ENCODE measurements around the gene PLPPR1.

DNA sequence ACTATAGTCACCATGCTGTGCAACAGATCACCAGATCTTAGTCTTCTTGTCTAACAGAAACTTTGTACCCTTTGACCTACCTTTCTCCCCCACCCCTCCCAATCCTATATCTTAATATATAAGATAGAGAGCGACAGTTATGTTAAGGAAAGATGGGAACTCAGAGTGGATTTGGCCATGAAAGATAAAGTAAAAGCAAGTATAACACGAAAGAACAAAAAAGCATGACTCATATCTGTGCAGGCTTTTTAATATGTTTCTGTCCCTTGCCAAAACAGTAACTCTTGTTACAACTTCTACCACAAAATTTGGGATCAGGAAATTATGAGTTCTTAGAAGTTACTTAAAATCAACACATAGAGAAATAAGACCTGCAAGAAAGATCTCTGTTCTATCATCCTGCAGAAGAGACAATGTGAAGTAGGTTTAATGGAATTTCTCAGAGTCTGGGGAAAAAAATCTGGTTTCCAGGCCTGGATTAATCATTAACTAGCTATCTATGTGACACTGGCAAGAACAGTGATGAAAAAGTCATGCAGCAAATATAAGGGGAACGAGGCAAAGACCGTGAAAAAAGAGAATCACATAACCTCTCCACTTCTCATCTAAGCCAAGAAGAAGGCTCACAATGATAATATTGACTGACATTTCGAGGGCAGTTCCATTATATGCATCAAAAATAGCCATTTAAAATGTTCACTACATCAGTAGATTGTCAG, 337.7 kb downstream of the PLPPR1 start:
- TF ChIP-seq, protein P1, sequence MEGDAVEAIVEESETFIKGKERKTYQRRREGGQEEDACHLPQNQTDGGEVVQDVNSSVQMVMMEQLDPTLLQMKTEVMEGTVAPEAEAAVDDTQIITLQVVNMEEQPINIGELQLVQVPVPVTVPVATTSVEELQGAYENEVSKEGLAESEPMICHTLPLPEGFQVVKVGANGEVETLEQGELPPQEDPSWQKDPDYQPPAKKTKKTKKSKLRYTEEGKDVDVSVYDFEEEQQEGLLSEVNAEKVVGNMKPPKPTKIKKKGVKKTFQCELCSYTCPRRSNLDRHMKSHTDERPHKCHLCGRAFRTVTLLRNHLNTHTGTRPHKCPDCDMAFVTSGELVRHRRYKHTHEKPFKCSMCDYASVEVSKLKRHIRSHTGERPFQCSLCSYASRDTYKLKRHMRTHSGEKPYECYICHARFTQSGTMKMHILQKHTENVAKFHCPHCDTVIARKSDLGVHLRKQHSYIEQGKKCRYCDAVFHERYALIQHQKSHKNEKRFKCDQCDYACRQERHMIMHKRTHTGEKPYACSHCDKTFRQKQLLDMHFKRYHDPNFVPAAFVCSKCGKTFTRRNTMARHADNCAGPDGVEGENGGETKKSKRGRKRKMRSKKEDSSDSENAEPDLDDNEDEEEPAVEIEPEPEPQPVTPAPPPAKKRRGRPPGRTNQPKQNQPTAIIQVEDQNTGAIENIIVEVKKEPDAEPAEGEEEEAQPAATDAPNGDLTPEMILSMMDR (IDR thresholded peaks at IDR 0.05; ENCODE audit: low read length) = no peak
- no peak for TF ChIP-seq EZH2 (IDR thresholded peaks at IDR 0.05; ENCODE audit: borderline replicate concordance, low read length)

All from OCI-LY1 (cell line).